GM20000 (cell line): ENCODE measurements around the gene TMED7.
A peak's percentile ranks its signal among the peaks of the same experiment; 100 is the strongest.

Experiments used
- DNase-seq: peaks from one replicate; pipeline ENCODE4 v3.0.0; 2012; ENCODE audit warnings: low spot score
- TF ChIP-seq, protein P1 (sequence below): IDR thresholded peaks from 2 replicates; pipeline ENCODE4 v1.5.1; 2012; ENCODE audit warnings: mild to moderate bottlenecking, control low read depth; ENCODE audit errors: extremely low read depth, missing control alignments

Gene TMED7

DNA sequence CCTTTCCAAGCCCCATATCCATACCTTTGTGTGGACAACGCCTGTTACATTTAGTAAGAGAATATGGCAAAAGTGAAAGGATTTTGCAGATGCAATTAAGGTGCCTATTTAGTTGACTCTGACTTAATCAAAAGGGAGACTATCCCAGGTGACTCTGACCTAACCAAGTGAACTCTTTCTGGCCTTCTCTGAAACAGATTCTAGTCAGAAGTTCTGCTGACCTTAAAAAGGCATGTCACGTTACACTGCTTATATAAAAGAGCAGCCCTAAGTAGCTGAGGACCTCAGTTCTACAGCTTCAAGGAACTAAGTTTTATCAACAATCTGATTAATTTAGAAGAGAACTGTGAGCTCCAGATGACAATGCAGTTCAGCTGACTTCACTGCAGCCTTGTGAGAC lies 17.9 kb downstream of the TMED7 start:
- DNase-seq, result no peak
- TF ChIP-seq, protein P1, sequence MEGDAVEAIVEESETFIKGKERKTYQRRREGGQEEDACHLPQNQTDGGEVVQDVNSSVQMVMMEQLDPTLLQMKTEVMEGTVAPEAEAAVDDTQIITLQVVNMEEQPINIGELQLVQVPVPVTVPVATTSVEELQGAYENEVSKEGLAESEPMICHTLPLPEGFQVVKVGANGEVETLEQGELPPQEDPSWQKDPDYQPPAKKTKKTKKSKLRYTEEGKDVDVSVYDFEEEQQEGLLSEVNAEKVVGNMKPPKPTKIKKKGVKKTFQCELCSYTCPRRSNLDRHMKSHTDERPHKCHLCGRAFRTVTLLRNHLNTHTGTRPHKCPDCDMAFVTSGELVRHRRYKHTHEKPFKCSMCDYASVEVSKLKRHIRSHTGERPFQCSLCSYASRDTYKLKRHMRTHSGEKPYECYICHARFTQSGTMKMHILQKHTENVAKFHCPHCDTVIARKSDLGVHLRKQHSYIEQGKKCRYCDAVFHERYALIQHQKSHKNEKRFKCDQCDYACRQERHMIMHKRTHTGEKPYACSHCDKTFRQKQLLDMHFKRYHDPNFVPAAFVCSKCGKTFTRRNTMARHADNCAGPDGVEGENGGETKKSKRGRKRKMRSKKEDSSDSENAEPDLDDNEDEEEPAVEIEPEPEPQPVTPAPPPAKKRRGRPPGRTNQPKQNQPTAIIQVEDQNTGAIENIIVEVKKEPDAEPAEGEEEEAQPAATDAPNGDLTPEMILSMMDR, result no peak

DNA sequence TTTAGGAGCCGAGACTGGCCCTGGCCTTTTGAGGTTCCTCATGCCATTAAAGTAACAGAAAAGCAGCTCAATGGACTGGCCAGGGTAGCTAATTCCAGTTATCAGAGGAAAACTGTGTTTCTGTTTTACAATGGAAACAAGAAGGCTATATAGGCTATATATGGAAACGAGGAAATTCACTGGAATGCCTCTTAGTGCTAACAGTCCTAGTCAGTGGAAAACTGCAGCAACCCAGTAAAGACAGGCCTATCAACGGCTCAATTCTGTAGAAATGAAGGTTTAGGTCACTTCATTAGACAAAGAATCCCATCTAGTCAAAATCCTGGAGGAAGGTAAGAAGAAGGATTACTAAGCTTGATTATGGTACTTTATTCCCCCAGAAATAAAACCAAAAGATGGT lies 20.4 kb downstream of the TMED7 start:
- TF ChIP-seq, protein P1, result no peak
- DNase-seq, result no peak

DNA sequence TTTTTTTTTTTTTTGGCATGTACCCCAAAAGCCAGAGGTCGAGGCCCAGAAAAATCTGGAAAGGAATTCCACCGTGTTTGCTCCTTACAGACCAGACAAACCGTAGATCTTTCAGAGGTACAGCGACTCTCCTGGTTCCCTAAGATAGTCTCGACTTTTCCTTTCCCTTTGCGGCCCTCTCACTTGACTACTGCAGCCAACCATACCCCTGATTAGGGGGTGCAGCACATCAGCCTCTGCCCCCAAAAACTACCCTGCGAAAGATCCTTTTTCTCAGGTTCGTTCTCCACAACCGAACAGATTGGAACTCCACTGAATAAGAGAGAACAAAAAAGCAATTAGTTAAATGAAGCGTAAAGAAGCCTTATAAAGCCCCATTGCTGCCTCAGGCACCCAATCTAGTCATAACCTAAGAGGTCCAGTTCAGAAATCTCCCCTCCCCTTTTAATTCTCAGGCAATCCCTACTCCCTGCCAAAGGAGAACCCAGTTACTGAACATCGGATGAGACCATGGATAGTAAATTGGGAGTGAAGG lies 23.2 kb downstream of the TMED7 start:
- TF ChIP-seq, protein P1, result no peak
- DNase-seq, result no peak

DNA sequence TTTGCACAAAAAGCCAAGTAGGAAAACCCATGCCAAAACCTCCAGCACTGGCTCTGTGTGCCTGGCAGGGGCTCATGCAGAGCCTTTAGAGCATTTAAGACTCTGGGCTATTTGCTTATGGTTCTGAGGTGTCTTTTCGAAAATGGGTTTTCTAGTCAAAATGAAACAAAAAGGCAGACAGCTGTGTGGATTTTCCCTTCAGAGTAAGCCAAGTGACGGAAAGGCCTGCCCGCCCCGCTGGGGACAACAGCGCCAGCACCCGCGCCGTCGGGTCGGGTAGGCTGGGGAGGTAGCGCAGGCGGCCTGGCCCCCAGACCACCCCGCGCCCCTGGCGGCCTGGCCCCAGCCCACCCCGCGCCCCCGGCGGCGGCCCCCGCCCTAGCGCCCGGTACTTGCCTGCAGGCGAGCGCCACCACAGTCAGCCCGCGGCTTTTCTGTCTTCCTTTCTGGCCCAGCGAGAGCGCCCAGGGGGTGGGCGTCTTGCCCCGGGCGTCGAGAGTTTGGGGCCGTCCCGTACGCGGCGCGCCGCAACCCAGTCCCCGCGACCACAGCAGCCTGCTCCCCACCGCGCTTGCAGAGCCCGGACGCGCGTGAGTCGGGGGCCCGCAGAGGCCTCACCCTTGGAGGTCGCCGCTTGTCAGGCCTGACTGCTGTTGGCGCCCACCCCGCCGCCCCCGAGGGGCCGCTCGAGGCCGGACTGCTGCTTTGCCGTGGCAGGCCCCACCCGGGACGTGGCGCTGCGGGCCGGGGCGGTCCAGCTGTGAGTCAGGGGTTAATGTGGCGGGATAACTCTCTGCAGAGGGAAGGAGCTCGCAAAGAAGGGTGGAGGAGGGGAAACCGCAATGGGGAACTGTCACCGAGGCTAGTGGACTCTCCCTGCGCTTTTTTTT lies 23.9 kb downstream of the TMED7 start, which contains the start of gene TICAM2:
Gene TICAM2 (minus strand): TSS at position 779 of the 890 bp plus-strand sequence. CDS start 21,223 bp downstream, outside the sequence.
- TF ChIP-seq, protein P1, result no peak
- DNase-seq, result peak; percentile 90

DNA sequence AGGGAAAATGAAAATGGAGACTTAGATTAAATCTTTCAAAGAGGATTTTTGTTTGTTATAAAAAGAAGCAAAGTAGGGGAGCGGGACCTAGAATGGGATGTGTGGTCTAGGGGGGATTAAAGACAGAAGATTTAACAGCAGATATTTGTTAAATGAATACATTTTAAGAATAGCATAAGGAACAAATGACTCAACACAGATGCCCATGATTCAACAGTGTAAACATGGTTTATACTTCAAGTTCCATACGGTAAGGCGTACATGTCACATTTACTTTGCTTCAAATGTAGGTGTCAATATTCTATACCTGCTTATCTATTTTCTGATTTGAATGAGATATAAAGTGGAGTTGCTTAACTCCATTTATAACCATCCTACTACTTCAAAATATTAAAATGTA lies 25.1 kb downstream of the TMED7 start:
- TF ChIP-seq, protein P1, result no peak
- no peak for DNase-seq

DNA sequence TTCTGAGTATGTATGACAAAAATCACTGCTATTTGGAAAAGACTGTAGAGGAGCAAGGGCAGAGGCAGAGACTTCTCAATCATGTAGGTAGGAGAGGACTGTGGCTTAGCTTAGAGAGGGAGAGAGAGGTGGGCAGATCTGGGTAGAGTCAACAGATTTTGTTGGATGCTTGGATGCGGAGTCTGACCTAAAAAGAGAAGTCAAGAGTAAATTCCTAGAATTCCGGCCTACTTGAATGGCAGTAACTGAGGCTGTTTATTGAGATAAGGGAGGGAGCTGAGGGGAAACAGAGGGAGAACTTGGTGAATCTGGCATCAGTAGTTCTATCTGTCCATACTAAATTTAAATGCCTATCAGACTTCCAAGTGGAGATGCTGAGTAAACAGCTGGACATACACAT lies 25.9 kb downstream of the TMED7 start:
- TF ChIP-seq, protein P1, result no peak
- DNase-seq, result no peak

DNA sequence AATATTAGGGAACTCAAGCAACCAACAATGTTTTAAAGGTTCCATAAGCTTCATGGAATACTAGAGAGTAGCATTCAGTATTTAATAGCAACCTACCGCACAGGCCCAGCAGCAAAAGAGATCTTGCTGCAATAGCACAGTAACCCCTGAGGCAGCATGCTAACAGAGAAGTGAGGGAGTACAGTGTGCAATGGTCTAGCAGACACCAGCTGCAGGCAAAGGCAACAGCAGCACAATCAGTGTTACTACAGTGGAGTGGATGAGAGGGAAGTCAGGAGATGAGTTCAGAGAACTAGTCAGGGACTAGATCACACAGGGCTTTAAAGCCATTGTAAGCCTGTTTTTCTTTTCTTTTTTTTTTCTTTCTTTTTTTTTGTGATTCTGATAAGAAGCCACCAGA lies 26.3 kb downstream of the TMED7 start:
- peak; percentile 60 for DNase-seq

More for the DNA sequence above, 26.3 kb downstream of the TMED7 start:
- TF ChIP-seq, protein P1, result no peak
